GM06990 (cell line): ENCODE measurements around the gene RALGPS1.

Experiments used
- DNase-seq: peaks from one replicate; pipeline ENCODE4 v3.0.0-alpha.2; 2011; ENCODE audit not compliant: insufficient read length; ENCODE audit errors: extremely low read depth
- H3K27me3 ChIP-seq: replicated peaks from 2 replicates; pipeline ENCODE4 v1.6.0; 2011; ENCODE audit warnings: low read length; ENCODE audit not compliant: control insufficient read depth, insufficient read depth
- H3K36me3 ChIP-seq: 2 replicates; pipeline ENCODE4 v1.5.1; 2011; ENCODE audit warnings: low read length; ENCODE audit not compliant: control insufficient read depth, insufficient read depth
- H3K4me3 ChIP-seq: replicated peaks from 2 replicates; pipeline ENCODE4 v1.5.1; 2011; ENCODE audit warnings: low read depth, mild to moderate bottlenecking, control low read depth, low read length
- CTCF ChIP-seq: IDR thresholded peaks from 2 replicates; pipeline ENCODE4 v1.5.1; 2011; ENCODE audit warnings: low read length, control low read depth, mild to moderate bottlenecking, inconsistent platforms; ENCODE audit not compliant: insufficient read depth, poor library complexity, severe bottlenecking

The RALGPS1 gene

GRCh38 chr9:127187231-127187956, 272.8 kb downstream of the RALGPS1 start:
- Histone ChIP-seq H3K36me3 (no peaks in the 10 kb centered on the region), H3K27me3 (no peaks in the 10 kb centered on the region), H3K4me3 (no peak overlapping the region)
- no peak for TF ChIP-seq CTCF
- DNase-seq: no peak

- Histone ChIP-seq H3K27me3 (no peaks in the 10 kb centered on the region), H3K4me3 (no peak overlapping the region), H3K36me3 (no peaks in the 10 kb centered on the region)
- DNase-seq: no peak
- no peak for TF ChIP-seq CTCF
Observed at GRCh38 chr9:127188396-127188795, 273.8 kb downstream of the RALGPS1 start.

- H3K27me3 ChIP-seq: no peaks in the 10 kb centered on the region
- no peak for TF ChIP-seq CTCF
- H3K36me3 ChIP-seq: no peaks in the 10 kb centered on the region
- no peak overlapping the region for H3K4me3 ChIP-seq
- no peak for DNase-seq
Observed at GRCh38 chr9:127189628-127190027, 275.0 kb downstream of the RALGPS1 start.

GRCh38 chr9:127192744-127193143, 278.2 kb downstream of the RALGPS1 start:
- Histone ChIP-seq H3K4me3 (no peak overlapping the region), H3K36me3 (no peaks in the 10 kb centered on the region), H3K27me3 (no peaks in the 10 kb centered on the region)
- TF ChIP-seq CTCF: no peak
- no peak for DNase-seq

GRCh38 chr9:127193483-127193882, 278.9 kb downstream of the RALGPS1 start:
- H3K36me3 ChIP-seq: no peaks in the 10 kb centered on the region
- DNase-seq: no peak
- TF ChIP-seq CTCF: no peak
- no peak overlapping the region for H3K4me3 ChIP-seq
- H3K27me3 ChIP-seq: no peaks in the 10 kb centered on the region
